GM15510 (cell line): ENCODE measurements around the gene RAD54L.

Source experiments
- POLR2A ChIP-seq: IDR thresholded peaks from 3 replicates; pipeline ENCODE4 v1.6.1; 2011; ENCODE audit warnings: borderline replicate concordance; ENCODE audit not compliant: insufficient read length; ENCODE audit errors: extremely low read depth

The RAD54L gene

DNA sequence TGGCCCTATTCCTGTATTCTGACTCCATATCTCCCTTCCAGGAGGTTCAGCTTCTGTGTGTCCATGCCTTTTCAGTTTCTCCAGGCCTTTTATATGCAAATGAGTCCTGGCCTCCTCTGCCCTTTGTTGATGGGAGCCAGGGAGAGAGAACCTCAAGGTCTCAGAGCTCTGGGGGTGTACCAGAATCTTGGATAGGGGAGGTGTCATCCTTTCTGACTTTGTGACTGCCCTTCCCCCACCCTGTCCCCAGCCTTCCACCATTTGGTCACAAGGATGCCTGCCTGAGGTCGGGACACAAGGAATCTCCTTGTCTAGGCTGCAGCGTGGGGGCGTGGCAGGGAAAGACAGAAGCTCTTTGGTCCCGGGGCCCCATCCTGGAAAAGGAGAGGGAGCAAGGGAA lies 25.8 kb upstream of the RAD54L start:
- no peak for TF ChIP-seq POLR2A

DNA sequence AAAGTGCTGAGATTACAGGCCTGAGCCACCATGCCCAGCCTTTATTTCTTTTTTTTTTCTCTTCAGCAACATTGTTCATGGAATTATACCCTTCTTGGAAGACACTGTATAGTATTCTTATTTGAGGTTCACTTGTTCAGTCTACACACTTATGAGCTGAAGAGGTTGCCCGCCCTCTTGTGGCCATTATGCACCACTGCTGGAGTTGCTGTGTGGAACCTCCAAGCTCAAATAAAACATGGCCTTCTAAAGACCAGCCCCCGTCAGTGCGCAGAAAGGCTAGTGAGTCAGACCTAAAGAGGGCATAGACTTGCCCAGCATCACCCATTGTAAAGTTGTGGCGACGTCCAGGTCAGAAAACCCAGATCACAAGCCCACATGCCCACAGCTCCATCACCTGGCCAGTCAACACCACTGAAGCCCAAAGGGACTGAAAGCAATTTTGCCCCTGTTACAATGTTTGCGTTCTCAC lies 24.1 kb upstream of the RAD54L start:
- TF ChIP-seq POLR2A = no peak

DNA sequence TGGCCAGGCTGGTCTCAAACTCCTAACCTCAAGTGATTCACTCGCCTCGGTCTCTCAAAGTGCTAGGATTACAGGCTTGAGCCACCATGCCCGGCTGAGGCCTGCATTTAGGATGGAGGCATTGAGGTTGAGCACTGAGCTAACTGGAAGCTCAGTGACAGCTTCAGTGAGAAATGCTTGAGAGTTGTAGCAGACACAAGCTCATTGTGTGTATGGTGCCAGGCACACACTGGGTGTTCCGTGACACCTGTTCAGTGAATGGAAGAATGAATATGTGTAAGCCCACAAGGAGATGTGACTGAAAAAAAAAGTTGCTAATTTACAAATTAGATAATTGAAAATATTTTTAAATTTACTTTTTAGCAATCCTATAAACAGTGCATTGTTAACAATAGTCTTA lies 22.6 kb upstream of the RAD54L start:
- TF ChIP-seq POLR2A = no peak

DNA sequence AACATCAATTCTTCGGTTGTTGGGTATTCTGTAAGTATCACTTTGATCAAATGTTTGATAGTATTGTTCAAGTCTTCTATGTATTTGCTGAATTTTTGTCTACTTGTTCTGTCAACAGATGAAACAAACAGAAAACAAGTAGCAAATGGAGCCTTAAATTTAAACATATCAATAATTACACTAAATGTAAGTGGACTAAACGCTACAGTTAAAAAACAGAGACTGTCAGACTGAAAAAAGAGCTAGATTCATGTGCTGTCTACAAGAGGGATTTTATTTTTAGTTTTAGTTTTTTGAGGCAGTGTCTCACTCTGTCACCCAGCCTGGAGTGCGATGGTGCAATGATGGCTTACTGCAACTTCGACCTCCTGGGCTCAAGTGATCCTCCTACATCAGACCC lies 10.7 kb upstream of the RAD54L start:
- TF ChIP-seq POLR2A = no peak

DNA sequence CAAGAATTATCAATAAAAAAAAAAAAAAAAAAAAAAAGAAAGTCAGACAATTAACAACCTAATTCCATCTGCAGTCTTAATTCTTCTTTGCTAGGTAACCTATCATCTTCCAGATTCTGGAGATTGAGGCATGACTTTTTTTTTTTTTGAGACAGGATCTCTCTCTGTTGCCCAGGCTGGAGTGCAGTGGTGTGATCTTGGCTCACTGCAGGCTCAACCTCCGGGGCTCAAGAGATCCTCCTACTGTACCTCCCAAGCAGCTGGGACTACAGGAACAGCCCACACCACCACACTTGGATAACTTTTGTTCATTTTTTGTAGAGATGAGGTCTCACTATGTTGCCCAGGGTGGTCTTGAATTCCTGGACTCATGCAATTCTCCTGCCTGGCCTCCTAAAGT lies 4.6 kb upstream of the RAD54L start:
- TF ChIP-seq POLR2A = no peak

DNA sequence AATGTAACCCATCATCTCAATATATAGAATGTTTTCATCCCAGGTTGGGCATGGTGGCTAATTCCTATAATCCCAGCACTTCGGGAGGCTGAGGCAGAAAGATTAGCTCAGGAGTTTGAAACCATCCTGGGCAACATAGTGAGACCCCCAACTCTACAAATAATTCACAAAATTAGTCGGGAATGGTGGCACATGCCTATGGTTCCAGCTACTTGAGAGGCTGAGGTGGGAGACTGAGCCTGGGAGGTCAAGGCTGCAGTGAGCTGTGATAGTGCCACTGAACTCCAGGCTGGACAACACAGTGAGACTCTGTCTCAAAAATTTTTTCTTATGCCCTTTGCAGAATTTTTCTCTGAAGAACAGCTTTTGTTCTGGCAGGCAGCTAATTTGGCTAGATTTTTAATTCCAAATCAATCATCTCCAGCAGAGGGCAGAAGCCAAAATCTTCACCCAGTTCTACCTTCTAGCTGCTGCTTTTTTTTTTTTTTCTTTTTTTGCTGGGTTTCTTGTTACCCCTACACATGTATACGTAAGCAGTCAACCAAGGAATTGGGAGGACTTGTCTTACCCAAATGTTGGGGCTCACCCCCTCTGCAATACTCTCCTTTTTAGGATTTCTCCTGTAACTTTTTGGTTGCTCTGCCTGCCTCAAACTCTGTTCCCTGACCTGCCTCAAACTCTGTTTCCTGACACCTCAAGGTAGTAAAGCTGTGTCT lies 2.7 kb upstream of the RAD54L start:
- TF ChIP-seq POLR2A = no peak

DNA sequence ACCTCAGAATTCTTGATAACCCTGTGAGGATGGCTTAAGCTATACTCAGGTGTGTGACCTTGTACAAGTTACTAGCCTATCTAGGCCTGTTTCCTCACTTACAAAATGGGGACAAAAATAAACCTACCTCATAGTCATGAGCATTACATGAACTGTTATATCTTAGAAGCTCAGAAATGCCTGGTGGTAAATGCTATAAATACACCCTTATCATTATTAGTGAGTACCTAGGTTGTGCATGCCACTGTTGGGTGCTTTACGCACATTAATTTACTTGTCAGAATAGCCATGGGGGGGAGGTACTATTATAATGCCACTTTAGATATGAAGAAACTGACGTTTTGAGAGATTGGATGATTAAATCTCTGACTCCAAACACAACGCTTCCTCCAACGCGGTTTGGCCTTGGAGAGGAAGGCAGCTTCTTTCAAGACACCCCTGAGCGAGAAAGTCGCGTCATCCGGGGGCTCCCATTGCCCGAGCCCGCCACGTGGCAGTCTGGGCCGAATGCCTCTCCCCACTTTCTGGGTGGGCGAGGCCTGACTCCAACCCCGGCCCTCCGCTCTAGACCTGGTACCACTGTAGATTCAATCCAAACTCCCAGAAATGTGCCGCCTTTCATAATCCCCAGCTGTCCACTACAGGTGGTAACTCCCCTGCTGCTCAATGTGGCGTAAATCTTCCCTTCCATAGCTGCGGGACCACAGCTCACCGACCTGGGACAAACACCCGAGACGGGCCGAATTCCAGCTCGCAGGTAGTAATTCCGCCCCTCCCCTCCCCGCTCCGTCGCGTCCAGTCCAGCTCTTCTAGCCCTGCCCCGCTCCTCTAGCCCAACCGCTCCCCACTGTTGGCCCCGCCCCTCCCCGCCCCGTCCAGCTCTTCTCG lies 771 bp upstream of the RAD54L start:
- TF ChIP-seq POLR2A = no peak

DNA sequence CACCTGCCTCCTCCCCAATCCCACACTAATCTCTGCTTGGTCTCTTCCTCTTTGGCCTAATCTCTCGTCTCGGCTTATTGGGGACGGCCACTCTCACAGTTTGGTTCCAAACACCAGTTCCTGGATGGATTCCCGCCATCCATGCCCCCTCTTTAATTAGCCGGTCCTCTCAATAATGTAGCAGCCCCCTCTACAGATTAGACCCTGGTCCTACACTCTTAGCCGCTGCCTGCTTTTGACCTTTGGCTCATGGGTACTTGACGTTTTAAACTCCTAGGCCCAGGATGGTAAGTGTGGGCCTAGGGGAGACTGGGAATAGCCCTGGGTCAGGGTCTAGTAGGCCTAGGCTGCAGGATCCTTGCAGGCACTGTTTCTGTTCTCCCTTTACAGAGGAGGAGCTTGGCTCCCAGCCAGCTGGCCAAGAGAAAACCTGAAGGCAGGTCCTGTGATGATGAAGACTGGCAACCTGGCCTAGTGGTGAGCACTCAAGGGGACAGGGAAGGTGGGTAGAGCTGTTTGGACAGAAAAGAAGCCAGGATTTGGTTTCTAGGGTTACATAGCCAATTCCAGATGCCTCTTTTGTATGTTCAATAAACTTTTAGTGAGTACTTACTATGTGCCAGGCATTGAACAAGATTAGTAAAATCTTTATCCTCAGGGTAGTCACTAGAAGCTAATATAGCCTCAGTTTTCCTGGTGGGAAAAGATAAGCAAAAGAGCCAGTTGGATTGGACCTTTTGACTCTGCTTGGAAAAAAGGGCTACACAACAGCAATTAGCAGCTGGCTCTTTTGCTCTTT lies 758 bp downstream of the RAD54L start:
- no peak for TF ChIP-seq POLR2A

DNA sequence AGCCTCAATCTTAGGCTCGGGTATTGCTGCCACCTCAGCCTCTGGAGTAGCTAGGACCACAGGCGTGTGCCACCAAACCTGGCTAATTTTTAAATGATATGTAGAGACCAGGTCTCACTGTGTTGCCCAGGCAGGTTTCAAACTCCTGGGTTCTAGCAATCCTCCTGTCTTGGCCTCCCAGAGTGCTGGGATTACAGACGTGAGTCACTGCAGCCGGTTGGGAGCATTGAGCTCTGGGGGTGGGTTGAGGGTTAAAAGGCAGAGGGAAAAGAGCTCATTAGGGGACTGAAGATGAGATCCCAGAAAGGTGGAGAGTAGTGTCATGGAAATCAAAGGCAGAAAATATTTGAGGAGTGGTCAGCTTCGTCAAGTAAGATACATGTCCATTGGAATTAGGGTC lies 7.1 kb downstream of the RAD54L start:
- no peak for TF ChIP-seq POLR2A

DNA sequence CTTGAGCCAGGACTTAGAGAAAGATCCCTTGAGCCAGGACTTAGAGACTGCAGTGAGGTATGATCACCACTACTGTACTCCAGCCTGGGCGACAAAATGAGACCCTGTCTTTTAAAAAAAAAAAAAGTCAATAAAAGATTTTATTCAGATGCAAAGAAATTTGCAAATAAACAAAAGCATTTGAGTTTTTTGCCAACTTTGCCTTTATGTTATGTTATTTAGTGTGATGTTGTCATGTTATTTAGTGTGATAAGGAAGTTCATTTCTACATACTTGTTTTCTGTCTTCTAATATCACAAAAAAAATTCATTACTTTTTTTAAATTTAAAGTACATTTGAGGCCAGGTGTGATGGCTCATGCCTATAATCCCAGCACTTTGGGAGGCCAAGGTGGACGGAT lies 9.0 kb downstream of the RAD54L start:
- TF ChIP-seq POLR2A = no peak

DNA sequence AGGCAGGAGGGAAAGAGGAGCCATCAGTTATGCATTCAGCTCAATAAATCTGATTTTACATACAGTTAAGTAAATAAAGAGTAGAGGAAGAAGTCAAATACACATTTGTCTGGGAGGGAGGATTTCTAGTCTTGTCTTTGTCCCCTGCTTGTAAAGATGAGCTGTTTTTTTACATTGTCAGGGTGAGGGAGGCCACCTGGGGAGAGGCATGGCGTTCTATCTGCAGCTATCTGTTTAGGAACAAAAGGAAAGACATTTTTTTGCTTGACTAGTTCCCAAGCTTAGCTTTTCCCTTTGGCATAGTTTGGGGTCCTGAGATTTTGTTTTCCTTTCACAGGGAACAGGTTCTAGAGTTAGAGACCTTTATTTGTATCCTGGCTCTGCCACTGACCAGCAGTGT lies 14.9 kb downstream of the RAD54L start:
- TF ChIP-seq POLR2A = no peak

DNA sequence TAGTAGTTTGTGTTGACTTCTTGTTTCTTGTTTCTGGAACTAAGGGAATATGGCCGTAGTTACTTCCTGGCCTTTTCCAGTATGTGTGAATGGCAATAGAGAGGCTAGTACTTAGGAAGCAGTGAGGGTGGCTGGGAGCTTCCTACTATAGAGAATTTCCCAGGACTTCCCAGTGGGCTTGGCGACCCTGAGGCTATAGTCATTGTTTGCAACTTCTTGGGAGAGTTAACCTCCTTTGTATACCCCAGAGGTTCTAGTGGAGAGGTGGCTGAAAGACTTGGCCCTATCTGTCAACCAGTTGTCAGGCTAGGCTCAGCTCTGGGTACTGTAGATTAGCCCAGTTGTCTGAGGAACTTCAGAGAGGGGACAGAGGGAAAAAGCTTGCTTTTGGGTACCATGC lies 15.6 kb downstream of the RAD54L start:
- TF ChIP-seq POLR2A = no peak

DNA sequence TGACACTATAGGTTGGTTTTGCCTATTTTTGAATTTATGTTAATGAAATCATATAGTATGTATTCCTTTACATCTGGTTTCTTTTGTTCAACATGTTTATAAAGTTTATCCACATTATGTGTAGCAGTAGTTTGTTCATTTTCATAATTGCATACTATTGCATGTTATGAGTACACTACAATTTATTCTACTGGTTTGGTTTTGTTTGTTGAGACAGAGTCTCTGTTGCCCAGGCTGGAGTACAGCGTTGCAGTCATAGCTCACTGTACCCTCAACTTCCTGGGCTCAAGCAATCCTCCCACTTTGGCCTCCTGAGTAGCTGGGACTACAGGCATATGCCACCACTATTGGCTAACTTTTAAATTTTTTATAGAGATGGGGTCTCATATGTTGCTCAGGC lies 21.0 kb downstream of the RAD54L start:
- no peak for TF ChIP-seq POLR2A

DNA sequence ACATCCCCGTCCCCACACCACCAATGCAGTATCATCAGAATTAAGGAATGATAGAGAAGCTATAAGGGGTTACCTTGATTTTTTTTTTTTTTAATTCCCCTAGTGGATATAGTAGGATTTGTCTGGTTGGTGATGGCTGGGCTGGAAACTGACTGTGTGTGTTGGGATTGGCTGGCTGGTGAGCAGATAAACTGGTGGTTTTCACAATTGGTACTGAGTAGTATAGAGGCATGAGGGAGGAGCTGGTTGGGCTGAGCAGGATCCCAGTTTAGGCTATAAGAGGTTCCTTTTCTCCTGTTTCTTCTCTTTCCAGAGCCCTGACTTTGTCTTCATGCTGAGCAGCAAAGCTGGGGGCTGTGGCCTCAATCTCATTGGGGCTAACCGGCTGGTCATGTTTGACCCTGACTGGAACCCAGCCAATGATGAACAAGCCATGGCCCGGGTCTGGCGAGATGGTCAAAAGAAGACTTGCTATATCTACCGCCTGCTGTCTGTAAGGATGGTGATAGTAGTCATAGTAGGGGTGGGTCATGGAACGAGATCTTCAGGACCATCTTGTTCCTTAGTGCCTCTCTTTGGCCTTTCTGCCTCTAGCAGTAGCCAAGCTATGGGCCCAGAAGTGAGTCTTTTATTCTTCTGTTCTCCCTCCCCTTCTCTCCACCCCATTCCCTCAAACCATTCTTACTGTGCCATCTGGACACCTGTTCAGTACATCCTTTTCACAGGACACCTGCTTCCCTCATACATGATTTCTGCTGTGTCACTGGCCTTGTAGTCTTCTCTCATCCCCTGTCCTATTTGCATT lies 26.9 kb downstream of the RAD54L start:
- no peak for TF ChIP-seq POLR2A

DNA sequence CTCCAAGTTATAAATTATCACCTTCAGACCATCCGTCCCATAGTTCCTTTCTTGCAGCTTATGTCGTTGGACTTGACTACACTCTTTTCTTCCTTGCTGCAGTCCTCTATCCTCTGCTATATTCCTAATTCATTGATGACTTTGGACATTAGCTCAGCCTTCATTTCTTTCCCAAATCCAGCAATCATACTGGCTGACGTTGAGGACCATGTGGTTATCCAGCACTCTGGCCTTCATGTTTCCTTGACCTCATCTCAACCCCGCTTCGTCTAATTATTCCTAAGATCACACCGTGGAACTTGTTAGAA lies 27.4 kb downstream of the RAD54L start:
- no peak for TF ChIP-seq POLR2A

DNA sequence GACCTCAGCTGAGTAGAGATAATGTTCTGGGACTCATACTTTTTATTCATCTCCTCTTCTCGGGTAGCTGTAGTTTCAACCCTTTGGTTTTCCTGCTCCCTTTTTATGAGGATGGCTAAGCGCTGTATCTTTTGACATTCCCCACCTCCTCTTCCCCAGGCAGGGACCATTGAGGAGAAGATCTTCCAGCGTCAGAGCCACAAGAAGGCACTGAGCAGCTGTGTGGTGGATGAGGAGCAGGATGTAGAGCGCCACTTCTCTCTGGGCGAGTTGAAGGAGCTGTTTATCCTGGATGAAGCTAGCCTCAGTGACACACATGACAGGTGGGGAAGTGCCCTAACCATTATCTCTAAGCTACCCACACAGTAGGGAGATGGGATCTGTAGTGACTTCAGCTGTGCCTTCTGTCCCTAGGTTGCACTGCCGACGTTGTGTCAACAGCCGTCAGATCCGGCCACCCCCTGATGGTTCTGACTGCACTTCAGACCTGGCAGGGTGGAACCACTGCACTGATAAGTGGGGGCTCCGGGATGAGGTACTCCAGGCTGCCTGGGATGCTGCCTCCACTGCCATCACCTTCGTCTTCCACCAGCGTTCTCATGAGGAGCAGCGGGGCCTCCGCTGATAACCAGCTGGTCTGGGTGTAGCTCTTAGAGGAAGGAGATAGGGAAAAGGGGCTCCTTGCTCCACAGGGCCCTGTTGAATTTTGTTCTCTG lies 30.3 kb downstream of the RAD54L start:
- TF ChIP-seq POLR2A = no peak
